Measurements from ENCODE around the gene CCDC116. TPM values are rescaled to one million over a fixed set of nuclear protein-coding genes. Genes with fewer than 3 reads are reported as not detected.
A peak's percentile ranks its signal among the peaks of the same experiment; 100 is the strongest.
"Not testable (repeated sequence)": the region's sequence is repeated elsewhere in the genome, so short reads cannot be mapped to it uniquely, and the experiment has no call there.

Gene CCDC116
- total RNA-seq, 1 experiment from 2014 or later: 0.21 TPM

- CTCF ChIA-PET: no interaction called here
Measured at GRCh38 chr22:21612858-21613257, 19.7 kb upstream of the CCDC116 start.

DNA sequence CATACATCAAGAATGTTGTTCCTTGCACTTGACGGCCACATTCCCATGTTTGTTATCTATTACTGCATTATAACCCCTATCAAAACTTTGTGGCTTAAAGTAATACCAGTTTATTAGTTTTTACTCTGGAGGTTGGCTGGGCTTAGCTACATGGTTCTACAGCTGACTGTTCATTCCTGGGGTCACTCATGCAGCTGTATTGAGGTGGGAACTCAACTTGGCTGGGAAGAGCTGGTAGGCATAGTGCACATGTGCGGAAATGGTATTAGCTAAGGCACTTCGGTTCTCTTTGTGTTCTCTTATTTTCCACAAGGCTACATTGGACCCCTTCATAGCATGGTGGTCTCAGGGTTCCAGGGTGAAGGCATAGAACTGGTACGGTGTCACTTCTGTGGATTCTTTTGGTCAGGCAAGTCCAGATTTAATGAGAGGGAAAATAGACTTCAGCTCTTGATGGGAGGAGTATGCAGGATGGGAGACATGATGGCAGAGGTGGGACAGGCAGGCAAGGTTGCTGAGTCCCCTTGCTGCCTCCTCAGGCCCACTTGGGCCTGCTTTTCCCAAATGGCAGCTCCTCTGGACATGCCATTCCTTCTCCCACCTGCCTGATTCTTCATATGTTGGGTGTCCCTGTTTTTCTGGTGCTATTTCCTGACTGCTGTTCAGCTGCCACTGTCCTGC is 18.9 kb upstream of the CCDC116 start:
- Mint-ChIP-seq H3K27me3 (ENCODE audit: insufficient read depth, unreplicated experiment) (no peaks in the 10 kb centered on the region), H3K4me3 (ENCODE audit: unreplicated experiment) (no peak overlapping the region), H3K27ac (ENCODE audit: low read depth, unreplicated experiment) (no peak overlapping the region), H3K4me1 (ENCODE audit: insufficient read depth, unreplicated experiment) (no peaks in the 10 kb centered on the region), H3K9me3 (ENCODE audit: unreplicated experiment) (no peaks in the 10 kb centered on the region), H3K36me3 (ENCODE audit: insufficient read depth, unreplicated experiment) (peaks cover 80% of the 10 kb centered on the region)
- intact Hi-C loops (cut with micrococcal nuclease): no loop called here
- ChIA-PET CTCF (interaction anchor here (0.8 to 0.9 kb wide), 2 partner anchors 14 to 16 kb away, joined by 3 to 4 read pairs; no protein-coding TSS in a partner anchor), POLR2A (interaction anchor here (0.6 to 1.6 kb wide), 2 partner anchors 9 to 29 kb away, joined by 3 to 7 read pairs; no protein-coding TSS in a partner anchor)
- TSS peak; percentile 6 for BruUV-seq (replicated peaks)
- DNase-seq (ENCODE audit: unreplicated experiment): no peak
- TF ChIP-seq CTCF (IDR thresholded peaks at IDR 0.05; ENCODE audit: unreplicated experiment): no peak

More at GRCh38 chr22:21612858-21613257, 19.7 kb upstream of the CCDC116 start:
- H3K27ac Mint-ChIP-seq (ENCODE audit: low read depth, unreplicated experiment): no peak overlapping the region
- no peaks in the 10 kb centered on the region for H3K4me1 Mint-ChIP-seq (ENCODE audit: insufficient read depth, unreplicated experiment)
- intact Hi-C loops (cut with micrococcal nuclease): no loop called here
- peaks cover 78% of the 10 kb centered on the region for H3K36me3 Mint-ChIP-seq (ENCODE audit: insufficient read depth, unreplicated experiment)
- no peak overlapping the region for H3K4me3 Mint-ChIP-seq (ENCODE audit: unreplicated experiment)
- BruUV-seq (replicated peaks): no TSS peak
- no peaks in the 10 kb centered on the region for H3K27me3 Mint-ChIP-seq (ENCODE audit: insufficient read depth, unreplicated experiment)
- POLR2A ChIA-PET: interaction anchor here (1.6 kb wide), 1 partner anchor 10 kb away, joined by 7 read pairs; no protein-coding TSS in a partner anchor
- no peaks in the 10 kb centered on the region for H3K9me3 Mint-ChIP-seq (ENCODE audit: unreplicated experiment)
- TF ChIP-seq CTCF (IDR thresholded peaks at IDR 0.05; ENCODE audit: unreplicated experiment): no peak
- no peak for DNase-seq (ENCODE audit: unreplicated experiment)

- BruUV-seq (replicated peaks): no TSS peak
- Mint-ChIP-seq H3K4me1 (ENCODE audit: insufficient read depth, unreplicated experiment) (no peaks in the 10 kb centered on the region), H3K9me3 (ENCODE audit: unreplicated experiment) (no peaks in the 10 kb centered on the region), H3K4me3 (ENCODE audit: unreplicated experiment) (no peak overlapping the region), H3K36me3 (ENCODE audit: insufficient read depth, unreplicated experiment) (peaks cover 65% of the 10 kb centered on the region), H3K27me3 (ENCODE audit: insufficient read depth, unreplicated experiment) (no peaks in the 10 kb centered on the region), H3K27ac (ENCODE audit: low read depth, unreplicated experiment) (no peak overlapping the region)
- CTCF ChIA-PET: interaction anchor here (0.7 to 1.3 kb wide), 4 partner anchors 10 to 41 kb away, joined by 3 to 4 read pairs (median 3); partner anchors contain the start of gene YDJC
- intact Hi-C loops (cut with micrococcal nuclease): no loop called here
- POLR2A ChIA-PET: interaction anchor here (1.4 to 1.8 kb wide), 2 partner anchors 9 to 13 kb away, joined by 5 to 9 read pairs; no protein-coding TSS in a partner anchor
- DNase-seq (ENCODE audit: unreplicated experiment): no peak
- no peak for TF ChIP-seq CTCF (IDR thresholded peaks at IDR 0.05; ENCODE audit: unreplicated experiment)
Measured at GRCh38 chr22:21615731-21616130, 16.8 kb upstream of the CCDC116 start.

GRCh38 chr22:21617337-21617736 is 15.2 kb upstream of the CCDC116 start:
- ChIA-PET CTCF (interaction anchor here (1.4 kb wide), 1 partner anchor 30 kb away, joined by 4 read pairs; no protein-coding TSS in a partner anchor), POLR2A (interaction anchor here (1.0 to 1.8 kb wide), 4 partner anchors 9 to 12 kb away, joined by 3 to 6 read pairs (median 4); no protein-coding TSS in a partner anchor)
- H3K27me3 Mint-ChIP-seq (ENCODE audit: insufficient read depth, unreplicated experiment); H3K4me1 Mint-ChIP-seq (ENCODE audit: insufficient read depth, unreplicated experiment); BruUV-seq (replicated peaks); intact Hi-C loops (cut with micrococcal nuclease); DNase-seq (ENCODE audit: unreplicated experiment); H3K4me3 Mint-ChIP-seq (ENCODE audit: unreplicated experiment); H3K9me3 Mint-ChIP-seq (ENCODE audit: unreplicated experiment); H3K27ac Mint-ChIP-seq (ENCODE audit: low read depth, unreplicated experiment): not testable (repeated sequence)
- H3K36me3 Mint-ChIP-seq (ENCODE audit: insufficient read depth, unreplicated experiment): peaks cover 69% of the 10 kb centered on the region
